ENCODE data around the gene OR2T27. TPM values are rescaled to one million over a fixed set of nuclear protein-coding genes. Genes with fewer than 3 reads are reported as not detected.
A peak's percentile ranks its signal among the peaks of the same experiment; 100 is the strongest.

Gene OR2T27
- total RNA-seq, 3 donors from 2014 or later (not counting 1 experiment from before 2014, with no cell fraction given) = not detected

- Mint-ChIP-seq H3K9me3 (no peaks in the 10 kb centered on the region), H3K27ac (no peak overlapping the region), H3K36me3 (no peaks in the 10 kb centered on the region), H3K4me1 (no peaks in the 10 kb centered on the region), H3K4me3 (no peak overlapping the region), H3K27me3 (ENCODE audit: low read depth in 2 of 2) (peaks cover 4 to 15% of the 10 kb centered on the region in 2 donors)
- TF ChIP-seq CTCF (IDR thresholded peaks at IDR 0.05) = no peak
- H3K9me3 ChIP-seq (ENCODE audit: control insufficient read depth, insufficient read depth, low read length) = no peaks in the 10 kb centered on the region
- intact Hi-C loops (cut with micrococcal nuclease) = no loop called here
- WGBS (ENCODE audit: insufficient coverage) = 56% methylated on average over 1 of the region's 1 CpG
- H3K4me3 ChIP-seq (ENCODE audit: low read length) = no peak overlapping the region
- H3K27me3 ChIP-seq (ENCODE audit: control insufficient read depth, insufficient read depth, low read length) = no peaks in the 10 kb centered on the region
- no peaks in the 10 kb centered on the region for H3K36me3 ChIP-seq (ENCODE audit: control insufficient read depth, insufficient read depth, low read length)
- no peaks in the 10 kb centered on the region for H3K4me1 ChIP-seq (ENCODE audit: control insufficient read depth, insufficient read depth, low read length)
- no peak overlapping the region for H3K27ac ChIP-seq (ENCODE audit: low read length)
- DNase-seq (no peak), ATAC-seq (no peak)
Measured at GRCh38 chr1:248699099-248699498, 43.8 kb upstream of the OR2T27 start.

DNA sequence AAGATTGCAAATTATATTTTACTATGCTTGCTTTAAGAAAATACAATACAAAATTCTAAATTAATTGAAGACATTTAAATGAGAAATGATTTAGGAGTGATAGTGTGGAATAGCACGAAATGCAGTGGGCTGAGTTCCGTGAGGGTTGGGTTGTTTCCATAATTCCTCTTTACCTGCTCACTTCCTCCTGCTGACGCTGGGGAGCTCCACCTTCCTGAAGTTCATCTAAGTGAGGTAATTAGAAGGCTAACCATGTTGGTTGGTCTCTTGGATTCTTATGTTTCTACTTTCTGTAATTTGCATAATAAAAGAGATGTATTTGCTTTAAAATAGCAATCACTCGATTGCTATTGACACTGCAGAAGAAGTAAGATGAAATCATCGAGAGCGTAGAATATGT is 42.6 kb upstream of the OR2T27 start:
- H3K4me3 Mint-ChIP-seq = no peak overlapping the region
- no peaks in the 10 kb centered on the region for H3K36me3 Mint-ChIP-seq
- Histone ChIP-seq H3K27ac (ENCODE audit: low read length) (no peak overlapping the region), H3K9me3 (ENCODE audit: control insufficient read depth, insufficient read depth, low read length) (no peaks in the 10 kb centered on the region), H3K27me3 (ENCODE audit: control insufficient read depth, insufficient read depth, low read length) (no peaks in the 10 kb centered on the region), H3K4me3 (ENCODE audit: low read length) (no peak overlapping the region), H3K36me3 (ENCODE audit: control insufficient read depth, insufficient read depth, low read length) (no peaks in the 10 kb centered on the region), H3K4me1 (ENCODE audit: control insufficient read depth, insufficient read depth, low read length) (no peaks in the 10 kb centered on the region)
- no peak for ATAC-seq
- 90% methylated on average over 3 of the region's 6 CpGs for WGBS (ENCODE audit: insufficient coverage)
- no peaks in the 10 kb centered on the region for H3K9me3 Mint-ChIP-seq
- DNase-seq = no peak
- peaks cover 4 to 16% of the 10 kb centered on the region in 2 donors for H3K27me3 Mint-ChIP-seq (ENCODE audit: low read depth in 2 of 2)
- intact Hi-C loops (cut with micrococcal nuclease) = no loop called here
- no peaks in the 10 kb centered on the region for H3K4me1 Mint-ChIP-seq
- no peak overlapping the region for H3K27ac Mint-ChIP-seq
- no peak for TF ChIP-seq CTCF (IDR thresholded peaks at IDR 0.05)

- H3K27me3 Mint-ChIP-seq (ENCODE audit: low read depth in 2 of 2) = peaks cover 8 to 22% of the 10 kb centered on the region in 2 donors
- TF ChIP-seq CTCF (IDR thresholded peaks at IDR 0.05) = no peak
- peaks cover 0 to 4% of the 10 kb centered on the region in 2 donors for H3K9me3 Mint-ChIP-seq
- Histone ChIP-seq H3K4me3 (ENCODE audit: low read length) (no peak overlapping the region), H3K27me3 (ENCODE audit: control insufficient read depth, insufficient read depth, low read length) (no peaks in the 10 kb centered on the region), H3K27ac (ENCODE audit: low read length) (no peak overlapping the region), H3K36me3 (ENCODE audit: control insufficient read depth, insufficient read depth, low read length) (no peaks in the 10 kb centered on the region), H3K9me3 (ENCODE audit: control insufficient read depth, insufficient read depth, low read length) (no peaks in the 10 kb centered on the region), H3K4me1 (ENCODE audit: control insufficient read depth, insufficient read depth, low read length) (no peaks in the 10 kb centered on the region)
- H3K4me1 Mint-ChIP-seq = no peaks in the 10 kb centered on the region
- H3K4me3 Mint-ChIP-seq = no peak overlapping the region
- ATAC-seq (no peak), DNase-seq (no peak)
- WGBS (ENCODE audit: insufficient coverage) = 78% methylated on average over 3 of the region's 3 CpGs
- H3K36me3 Mint-ChIP-seq = no peaks in the 10 kb centered on the region
- no peak overlapping the region for H3K27ac Mint-ChIP-seq
- intact Hi-C loops (cut with micrococcal nuclease) = no loop called here
Measured at GRCh38 chr1:248696774-248697173, 41.4 kb upstream of the OR2T27 start.

GRCh38 chr1:248696261-248696660 is 40.9 kb upstream of the OR2T27 start:
- no peaks in the 10 kb centered on the region for H3K36me3 Mint-ChIP-seq
- intact Hi-C loops (cut with micrococcal nuclease) = no loop called here
- no peaks in the 10 kb centered on the region for H3K27me3 ChIP-seq (ENCODE audit: control insufficient read depth, insufficient read depth, low read length)
- H3K27me3 Mint-ChIP-seq (ENCODE audit: low read depth in 2 of 2) = peaks cover 8 to 22% of the 10 kb centered on the region in 2 donors
- no peak overlapping the region for H3K27ac Mint-ChIP-seq
- H3K4me3 Mint-ChIP-seq = no peak overlapping the region
- DNase-seq (peak in 1 of 2 donors; percentile 16), ATAC-seq (no peak)
- H3K27ac ChIP-seq (ENCODE audit: low read length) = no peak overlapping the region
- no peak overlapping the region for H3K4me3 ChIP-seq (ENCODE audit: low read length)
- no peaks in the 10 kb centered on the region for H3K4me1 ChIP-seq (ENCODE audit: control insufficient read depth, insufficient read depth, low read length)
- no peaks in the 10 kb centered on the region for H3K4me1 Mint-ChIP-seq
- WGBS (ENCODE audit: insufficient coverage) = 70% methylated on average over 3 of the region's 3 CpGs
- TF ChIP-seq CTCF (IDR thresholded peaks at IDR 0.05) = no peak
- peaks cover 0 to 4% of the 10 kb centered on the region in 2 donors for H3K9me3 Mint-ChIP-seq
- H3K36me3 ChIP-seq (ENCODE audit: control insufficient read depth, insufficient read depth, low read length) = no peaks in the 10 kb centered on the region
- no peaks in the 10 kb centered on the region for H3K9me3 ChIP-seq (ENCODE audit: control insufficient read depth, insufficient read depth, low read length)
